ENCODE data around the gene TMEM135. TPM values are rescaled to one million over a fixed set of nuclear protein-coding genes. Genes with fewer than 3 reads are reported as not detected.
"Not testable (repeated sequence)": the region's sequence is repeated elsewhere in the genome, so short reads cannot be mapped to it uniquely, and the experiment has no call there.

Gene TMEM135
- total RNA-seq, 1 donor from 2014 or later, result 43.9 TPM

GRCh38 chr11:87020764-87021365 is 16.9 kb upstream of the TMEM135 start:
- DNase-seq, result no peak

GRCh38 chr11:87022254-87022653 is 15.5 kb upstream of the TMEM135 start:
- no peak for DNase-seq

GRCh38 chr11:87022738-87023137 is 15.0 kb upstream of the TMEM135 start:
- no peak for DNase-seq

- DNase-seq, result not testable (repeated sequence)
Observed at GRCh38 chr11:87026415-87026814, 11.3 kb upstream of the TMEM135 start.

GRCh38 chr11:87030458-87031054 is 7.2 kb upstream of the TMEM135 start:
- DNase-seq, result no peak

GRCh38 chr11:87031433-87032170 is 6.1 kb upstream of the TMEM135 start:
- DNase-seq, result no peak

- no peak for DNase-seq
Observed at GRCh38 chr11:87033561-87033960, 4.2 kb upstream of the TMEM135 start.

GRCh38 chr11:87035976-87036583 is 1.7 kb upstream of the TMEM135 start:
- DNase-seq, result no peak

GRCh38 chr11:87036756-87037449 is 831 bp upstream of the TMEM135 start:
- DNase-seq, result no peak

- DNase-seq, result no peak
Observed at GRCh38 chr11:87038235-87038977, 672 bp downstream of the TMEM135 start.

- no peak for DNase-seq
Observed at GRCh38 chr11:87039371-87039770, 1.6 kb downstream of the TMEM135 start.

- no peak for DNase-seq
Observed at GRCh38 chr11:87043894-87044293, 6.2 kb downstream of the TMEM135 start.

- DNase-seq, result no peak
Observed at GRCh38 chr11:87046824-87047223, 9.1 kb downstream of the TMEM135 start.

GRCh38 chr11:87056091-87056490 is 18.4 kb downstream of the TMEM135 start:
- DNase-seq, result no peak

GRCh38 chr11:87057749-87058148 is 20.0 kb downstream of the TMEM135 start:
- no peak for DNase-seq

- DNase-seq, result no peak
Observed at GRCh38 chr11:87059596-87060390, 22.1 kb downstream of the TMEM135 start.

GRCh38 chr11:87061766-87062165 is 24.0 kb downstream of the TMEM135 start:
- DNase-seq, result no peak

GRCh38 chr11:87063982-87064381 is 26.2 kb downstream of the TMEM135 start:
- no peak for DNase-seq

- DNase-seq, result no peak
Observed at GRCh38 chr11:87072787-87073186, 35.1 kb downstream of the TMEM135 start.

- no peak for DNase-seq
Observed at GRCh38 chr11:87076260-87076783, 38.6 kb downstream of the TMEM135 start.
